ENCODE data around the gene GLB1L.

DNA sequence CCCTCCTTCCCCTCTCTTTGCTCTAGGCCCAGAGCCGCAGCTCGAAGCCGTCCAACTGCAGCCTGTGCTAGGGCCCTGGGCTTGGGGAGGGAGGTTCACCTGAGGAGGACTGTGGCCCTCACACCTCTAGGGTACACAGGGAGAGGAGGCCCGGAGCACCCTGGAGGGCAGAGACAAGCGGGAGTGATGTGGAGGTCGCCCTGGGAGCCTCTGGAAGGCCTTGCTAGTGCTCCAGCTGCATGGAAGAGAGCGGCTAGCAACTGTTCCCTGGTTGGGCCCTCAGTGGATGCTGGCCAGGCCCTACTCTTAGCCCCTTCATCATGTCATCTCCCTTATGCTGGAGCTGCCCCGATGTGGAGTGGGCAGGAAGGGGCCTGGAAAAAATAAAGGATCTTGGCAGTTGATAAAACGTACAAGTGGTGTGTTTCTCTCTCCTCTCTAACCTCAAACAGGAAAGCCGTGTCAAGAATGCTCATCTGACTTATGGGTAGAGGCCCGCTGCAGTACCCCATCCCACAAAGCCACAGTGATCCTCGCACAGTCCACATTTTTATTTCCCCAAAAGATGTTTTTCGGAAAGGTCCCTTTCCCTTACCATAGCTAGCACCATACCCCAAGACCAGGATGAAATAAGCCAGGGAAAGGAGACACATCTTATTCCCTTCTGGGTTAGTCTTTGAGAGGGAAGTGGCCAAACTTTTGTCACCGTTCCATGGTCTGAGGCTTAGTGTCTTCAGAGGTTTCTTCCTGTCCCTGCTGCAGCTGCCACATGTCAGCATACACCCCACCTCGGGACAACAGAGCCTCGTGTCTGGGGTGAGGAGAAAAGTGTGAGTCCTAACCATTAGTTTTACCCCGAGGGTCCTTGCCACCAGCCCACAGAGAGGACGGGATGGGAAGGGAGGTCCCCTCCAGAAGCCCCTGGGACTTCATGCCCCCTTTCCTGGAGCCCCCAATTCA, 35.7 kb downstream of the GLB1L start:
- TF ChIP-seq, protein P1, sequence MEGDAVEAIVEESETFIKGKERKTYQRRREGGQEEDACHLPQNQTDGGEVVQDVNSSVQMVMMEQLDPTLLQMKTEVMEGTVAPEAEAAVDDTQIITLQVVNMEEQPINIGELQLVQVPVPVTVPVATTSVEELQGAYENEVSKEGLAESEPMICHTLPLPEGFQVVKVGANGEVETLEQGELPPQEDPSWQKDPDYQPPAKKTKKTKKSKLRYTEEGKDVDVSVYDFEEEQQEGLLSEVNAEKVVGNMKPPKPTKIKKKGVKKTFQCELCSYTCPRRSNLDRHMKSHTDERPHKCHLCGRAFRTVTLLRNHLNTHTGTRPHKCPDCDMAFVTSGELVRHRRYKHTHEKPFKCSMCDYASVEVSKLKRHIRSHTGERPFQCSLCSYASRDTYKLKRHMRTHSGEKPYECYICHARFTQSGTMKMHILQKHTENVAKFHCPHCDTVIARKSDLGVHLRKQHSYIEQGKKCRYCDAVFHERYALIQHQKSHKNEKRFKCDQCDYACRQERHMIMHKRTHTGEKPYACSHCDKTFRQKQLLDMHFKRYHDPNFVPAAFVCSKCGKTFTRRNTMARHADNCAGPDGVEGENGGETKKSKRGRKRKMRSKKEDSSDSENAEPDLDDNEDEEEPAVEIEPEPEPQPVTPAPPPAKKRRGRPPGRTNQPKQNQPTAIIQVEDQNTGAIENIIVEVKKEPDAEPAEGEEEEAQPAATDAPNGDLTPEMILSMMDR (IDR thresholded peaks at IDR 0.05), result no peak
- TF ChIP-seq ZFX (IDR thresholded peaks at IDR 0.05; ENCODE audit: borderline replicate concordance), result no peak

Data from 22Rv1 (cell line).